Stimulated activated CD8-positive, alpha-beta memory T cell treated with anti-CD3 and anti-CD28 coated beads, Interleukin-2, amount 100 ng/mL, for 1 hour (primary cell): ENCODE results near the gene PEPD.
"Not testable (repeated sequence)": the region's sequence is repeated elsewhere in the genome, so short reads cannot be mapped to it uniquely, and the experiment has no call there.

ENCODE experiments used
- DNase-seq, 2 donors: peaks; one replicate each; pipeline ENCODE4 v3.0.0-alpha.2; 2020; ENCODE audit warnings: low read depth in 2 of 2

The PEPD gene

DNA sequence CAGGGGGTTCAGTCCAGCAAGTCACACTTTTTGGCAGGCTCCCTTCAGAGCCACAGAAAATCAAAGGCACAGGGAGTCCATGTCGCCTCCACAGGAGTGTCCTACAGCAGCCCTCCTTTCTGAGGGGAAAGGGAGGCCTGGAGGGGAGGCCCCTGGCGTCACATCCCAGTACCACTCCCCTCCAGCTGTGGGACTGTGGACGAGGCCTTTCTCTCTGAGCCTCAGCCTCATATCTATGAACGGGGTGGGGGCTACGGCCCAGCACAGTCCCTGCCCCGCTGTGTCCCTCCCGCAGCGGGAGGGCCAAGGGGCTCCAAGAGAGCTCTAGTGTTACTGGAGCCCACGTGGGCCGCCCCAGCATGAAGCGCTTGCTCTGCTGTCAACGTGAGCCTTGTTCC, 23.8 kb downstream of the PEPD start:
- DNase-seq = no peak

DNA sequence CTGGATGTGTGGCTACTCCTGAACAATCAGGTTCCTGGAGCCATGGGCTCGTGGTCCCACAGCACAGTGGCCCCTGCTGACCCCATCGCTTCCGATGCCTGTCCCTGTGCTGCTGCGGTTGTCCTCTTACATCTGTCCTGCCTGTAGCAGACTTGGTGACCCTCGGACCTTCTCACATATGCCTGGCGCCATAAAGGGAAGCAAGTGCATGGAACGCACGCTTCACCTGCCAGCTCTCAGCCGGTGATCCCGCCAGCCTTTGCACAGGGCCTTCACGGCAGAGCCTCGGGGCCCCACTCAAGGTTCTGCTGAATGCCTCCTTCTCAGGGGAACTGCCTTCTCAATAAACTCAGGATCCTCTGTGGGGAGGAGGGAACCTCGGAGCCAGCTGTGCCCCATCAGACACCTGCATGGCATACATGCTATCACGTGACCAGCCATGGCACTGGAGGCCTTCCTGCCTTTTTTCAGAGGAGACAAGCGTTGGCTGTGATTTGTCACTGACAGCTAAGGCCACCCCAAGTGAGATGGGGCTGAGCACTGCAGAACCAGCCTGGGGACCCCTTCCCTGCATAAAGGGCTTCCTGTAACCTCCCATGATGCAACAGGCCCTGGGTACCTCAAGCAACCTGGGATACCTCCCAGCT, 24.3 kb downstream of the PEPD start:
- no peak for DNase-seq

DNA sequence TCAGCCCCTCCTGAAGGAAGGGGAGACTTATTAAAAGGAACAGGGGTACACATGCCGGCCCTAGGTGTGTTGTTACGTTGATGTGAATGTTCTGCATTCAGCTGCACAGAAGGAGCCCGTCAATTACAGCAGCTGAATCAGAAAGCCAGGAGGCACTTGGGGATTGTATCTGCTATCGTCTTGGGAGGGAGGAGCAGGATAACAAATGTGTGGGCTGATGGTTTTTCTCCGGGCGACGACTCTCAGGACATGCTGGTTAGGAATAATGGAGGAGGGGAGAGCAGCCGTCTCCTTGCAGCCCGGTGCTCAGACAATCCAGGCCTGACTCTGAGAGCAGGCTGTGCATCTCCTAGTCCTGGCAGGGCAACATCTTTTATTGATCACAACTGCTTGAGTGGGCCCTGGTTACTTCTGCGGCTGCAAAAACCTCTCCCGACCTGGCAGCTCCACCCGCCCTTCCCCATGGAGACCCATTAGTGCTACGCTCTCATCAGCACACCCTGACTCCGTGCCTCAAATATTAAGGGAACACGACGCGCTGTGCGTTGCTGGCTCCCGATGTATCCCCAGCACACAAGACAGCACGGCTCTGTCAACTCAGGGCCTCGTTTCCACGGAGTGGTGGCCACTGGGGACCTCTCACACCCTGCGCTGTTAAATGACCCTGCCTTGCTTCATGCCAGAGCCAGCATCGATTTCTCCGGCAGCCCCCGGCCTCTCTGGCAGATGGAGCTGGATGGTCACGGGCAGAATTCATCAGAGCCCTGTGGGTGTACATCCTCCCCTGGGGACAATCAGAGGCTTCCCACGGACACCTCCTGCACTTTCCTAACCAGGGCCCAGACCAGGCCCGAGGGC, 25.3 kb downstream of the PEPD start:
- no peak for DNase-seq

DNA sequence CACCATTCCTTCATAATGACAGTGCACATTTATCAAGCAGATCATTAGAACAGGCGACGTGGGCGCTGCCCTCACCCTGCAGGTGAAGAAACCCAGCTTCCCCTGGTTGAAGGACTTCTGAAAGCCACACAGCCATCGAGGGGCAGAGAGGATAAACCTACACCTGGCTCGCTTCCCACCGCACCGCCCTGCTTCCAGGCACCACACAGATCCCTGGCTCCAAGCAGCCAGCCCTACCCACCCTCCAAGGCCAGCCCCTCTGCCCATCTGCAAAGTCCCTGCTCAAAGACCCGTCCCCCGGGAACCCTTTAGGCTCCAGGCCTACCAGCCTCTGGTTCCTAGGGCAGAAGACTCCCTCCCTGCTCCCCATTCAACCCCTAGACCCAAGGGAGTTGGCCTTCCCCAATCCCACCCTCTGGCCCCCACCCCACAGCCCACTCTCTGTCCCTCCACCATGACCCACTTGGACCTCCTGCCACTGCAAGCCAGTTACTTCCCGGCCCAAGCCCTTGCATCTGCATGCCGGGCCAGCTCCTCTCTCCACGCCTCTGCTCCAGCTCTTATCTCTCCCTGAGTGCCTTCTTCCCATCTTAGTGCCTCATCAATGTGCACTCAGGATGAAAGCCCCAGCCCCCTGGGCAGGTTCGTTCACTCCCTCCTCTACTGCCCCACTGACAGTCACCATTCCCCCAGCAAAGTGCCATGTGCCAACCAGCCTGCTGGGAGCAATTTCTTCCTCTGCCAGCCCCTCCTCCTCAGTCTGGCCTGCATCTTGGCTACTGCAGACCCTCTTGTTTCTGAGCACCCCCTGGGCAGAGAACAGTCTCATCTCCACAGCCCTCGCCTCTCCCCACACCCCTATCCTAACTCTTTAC, 28.0 kb downstream of the PEPD start:
- no peak for DNase-seq

DNA sequence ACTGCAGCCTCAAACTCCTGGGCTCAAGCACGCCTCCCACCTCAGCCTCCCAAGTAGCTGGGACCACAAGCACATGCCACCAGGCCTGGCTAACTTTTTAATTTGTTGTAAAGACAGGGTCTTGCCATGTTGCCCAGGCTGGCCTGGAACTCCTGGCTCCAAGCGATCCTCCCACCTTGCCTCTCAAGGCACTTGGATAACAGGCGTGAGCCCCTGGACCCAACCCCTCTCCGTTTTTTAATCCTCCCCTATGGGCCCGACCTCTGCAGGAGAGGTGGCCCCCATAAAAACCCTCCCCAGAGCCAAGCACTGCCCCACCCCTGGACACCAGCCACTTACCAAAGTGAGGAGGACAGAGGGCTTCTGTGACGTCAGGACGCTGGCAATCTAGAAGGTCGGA, 28.6 kb downstream of the PEPD start:
- no peak for DNase-seq

DNA sequence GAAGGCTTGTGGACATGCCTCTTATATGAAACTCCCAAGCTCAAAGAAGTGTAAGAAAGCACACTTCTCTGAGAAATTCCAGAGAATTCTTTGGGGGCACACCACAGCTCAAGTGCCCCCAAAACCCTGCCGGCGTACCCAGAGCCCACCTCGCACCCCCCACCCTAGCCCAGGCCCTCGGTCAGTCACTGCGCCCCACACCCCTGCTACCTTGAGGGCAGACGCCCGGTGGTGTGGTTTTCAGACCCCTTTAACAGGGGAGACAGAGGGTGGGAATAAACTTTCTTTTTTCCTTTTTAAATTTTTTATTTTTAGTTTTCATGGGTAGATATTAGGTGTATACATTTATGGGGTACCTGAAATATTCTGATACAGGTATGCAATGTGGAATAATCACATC, 29.5 kb downstream of the PEPD start:
- DNase-seq = no peak

DNA sequence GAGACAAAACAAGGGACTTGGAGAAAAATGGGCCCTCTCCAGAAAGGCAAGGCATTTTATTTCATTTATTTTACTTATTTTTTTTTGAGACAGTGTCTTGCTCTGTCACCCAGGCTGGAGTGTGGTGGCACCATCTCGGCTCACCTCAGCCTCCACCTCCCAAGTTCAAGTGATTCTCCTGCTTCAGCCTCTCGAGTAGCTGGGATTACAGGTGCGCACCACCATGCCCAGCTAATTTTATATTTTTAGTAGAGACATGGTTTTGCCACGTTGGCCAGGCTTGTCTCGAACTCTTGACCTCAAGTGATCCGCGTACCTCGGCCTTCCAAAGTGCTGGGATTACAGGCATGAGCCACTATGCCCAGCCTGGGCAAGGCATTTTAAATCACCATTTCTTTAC, 31.0 kb downstream of the PEPD start:
- DNase-seq = not testable (repeated sequence)

DNA sequence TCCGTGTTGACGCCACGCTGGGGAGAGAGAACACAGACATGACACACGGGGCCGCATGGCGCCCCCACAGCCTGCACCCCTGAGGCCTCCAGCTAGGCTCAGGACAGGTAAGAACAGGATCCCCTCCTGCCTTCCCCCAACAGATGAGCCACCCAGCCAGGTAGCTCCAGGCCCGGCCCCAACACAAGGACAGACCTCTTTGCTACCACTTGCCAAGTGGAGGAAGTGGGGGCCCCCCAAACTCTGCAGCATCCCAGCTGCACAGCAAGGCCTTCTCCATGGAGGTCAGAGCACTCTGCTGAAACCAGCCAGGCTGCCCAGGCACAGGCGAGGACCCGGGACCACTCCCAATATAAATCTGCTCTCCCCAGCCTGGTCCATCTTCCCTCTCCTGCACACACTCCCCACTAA, 31.5 kb downstream of the PEPD start:
- no peak for DNase-seq

DNA sequence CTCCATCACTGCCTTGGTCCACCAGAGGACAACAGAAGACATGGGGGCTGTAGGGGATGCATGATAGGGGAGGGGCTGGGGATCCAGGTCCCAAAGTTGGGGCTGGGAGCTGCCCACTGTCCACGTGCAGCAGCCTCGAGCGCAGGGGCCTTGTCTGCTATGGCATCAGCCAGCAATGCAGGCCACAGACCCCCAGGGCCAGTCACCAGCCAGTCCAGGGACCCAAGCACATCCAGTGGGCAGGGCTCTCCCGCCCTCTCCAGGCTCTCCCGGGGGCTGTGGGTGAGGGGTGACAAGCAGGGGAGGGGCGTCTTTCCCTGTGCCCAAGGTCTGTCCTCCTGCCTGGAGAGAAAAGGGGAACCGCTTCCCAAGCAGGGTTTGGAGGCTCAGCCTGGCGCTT, 32.8 kb downstream of the PEPD start:
- DNase-seq = no peak

DNA sequence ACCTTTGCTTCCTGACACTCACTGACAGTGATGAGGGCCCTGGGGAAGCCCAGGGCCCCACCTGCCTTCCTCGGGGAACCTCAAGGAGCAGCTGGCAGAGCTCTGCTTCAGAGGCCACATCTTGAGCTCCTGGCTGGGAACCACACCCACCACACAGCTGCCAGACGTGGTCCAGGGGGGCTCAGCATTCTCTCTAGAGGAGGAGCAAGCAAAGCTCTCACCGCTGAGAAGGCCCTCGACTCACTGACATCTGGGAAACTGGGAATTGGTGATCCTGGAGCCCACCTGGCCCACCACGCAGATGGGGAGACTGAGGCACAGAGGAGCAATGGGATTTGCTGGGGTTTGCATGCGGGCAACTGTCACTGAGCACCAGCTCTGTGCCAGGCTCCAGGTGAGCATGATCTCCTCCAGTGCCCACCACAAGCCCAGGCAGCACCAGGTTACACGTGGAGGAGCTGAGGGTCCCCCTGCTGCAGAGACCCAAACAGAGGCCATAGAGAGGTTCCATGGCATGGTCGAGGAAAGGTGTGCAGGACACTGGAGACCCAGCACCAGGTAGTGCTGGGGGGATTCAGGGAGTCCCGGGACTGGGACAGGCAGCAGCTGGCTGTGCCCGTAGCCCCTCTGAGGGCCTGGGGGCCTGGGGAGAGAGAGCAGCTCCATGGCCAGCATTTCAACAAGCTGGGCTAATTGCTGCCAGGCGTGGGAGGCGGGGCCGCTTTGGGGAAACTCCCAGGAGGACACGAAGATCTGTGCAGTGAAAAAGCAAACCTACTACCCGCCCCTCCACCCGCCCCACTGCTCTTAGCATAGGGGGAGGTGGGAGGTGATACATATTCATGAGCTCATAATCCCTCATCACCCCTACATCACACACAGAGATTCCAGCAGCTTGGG, 33.4 kb downstream of the PEPD start:
- DNase-seq = no peak

DNA sequence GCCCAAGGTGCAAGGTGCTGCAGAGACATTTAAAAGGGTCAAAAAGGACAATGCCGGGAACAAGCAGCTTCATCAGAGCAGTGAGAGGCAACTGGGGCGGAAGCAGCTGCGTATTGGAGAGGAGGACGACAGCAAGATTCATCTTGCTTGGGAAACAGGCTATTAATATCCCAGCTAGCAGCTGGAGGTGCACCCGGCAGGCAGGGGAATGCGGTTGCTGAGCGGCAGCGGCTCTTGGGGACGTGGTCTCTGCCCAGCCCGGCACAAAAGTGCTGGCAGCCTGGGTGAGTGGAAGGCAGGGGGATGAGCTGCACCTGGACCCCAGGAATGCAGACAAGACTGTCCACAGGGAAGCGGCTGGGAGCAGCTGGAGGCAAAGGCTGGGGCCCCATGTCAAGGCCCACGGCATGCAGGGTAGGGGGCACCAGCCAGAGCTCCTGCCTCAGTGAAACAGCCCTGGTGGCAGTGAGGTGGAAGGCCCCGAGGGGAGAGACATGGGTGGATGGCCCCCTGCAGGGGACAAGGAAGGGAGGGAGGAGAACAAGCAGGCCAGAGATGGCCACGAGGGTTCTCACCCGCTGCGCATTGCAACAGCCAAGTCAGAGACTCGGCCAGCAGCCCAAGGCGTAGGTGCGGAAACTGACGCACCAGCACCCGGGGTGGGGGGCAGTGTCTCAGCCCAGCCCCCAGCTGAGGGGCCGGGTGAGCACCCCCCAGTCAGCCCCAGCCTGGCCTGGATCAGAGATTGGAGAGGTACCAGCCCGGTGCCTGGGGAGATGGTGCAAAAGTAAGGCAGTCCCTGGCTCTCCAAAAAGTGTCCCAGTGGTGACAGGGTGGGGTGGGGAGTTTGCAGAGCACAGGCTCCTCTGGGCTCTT, 34.4 kb downstream of the PEPD start:
- DNase-seq = no peak

DNA sequence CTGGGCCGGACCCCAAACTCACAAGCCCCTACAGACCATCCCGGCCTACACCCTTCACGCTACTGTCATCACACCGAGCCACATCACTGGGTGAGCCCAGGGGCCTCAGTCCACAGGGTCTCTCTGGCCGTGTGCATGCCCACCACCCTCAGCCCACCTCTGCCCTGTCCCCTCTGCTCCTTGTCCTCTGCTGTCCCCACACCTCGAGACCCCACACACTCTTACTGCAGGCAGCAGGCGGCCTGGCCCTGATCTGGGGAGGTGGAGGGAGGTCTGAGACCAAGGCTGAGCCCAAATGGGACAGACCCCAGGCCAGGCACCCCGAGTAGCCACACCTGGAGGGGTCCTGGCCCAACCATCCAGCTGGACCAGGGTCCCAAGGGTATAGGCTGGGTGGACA, 35.2 kb downstream of the PEPD start:
- no peak for DNase-seq

DNA sequence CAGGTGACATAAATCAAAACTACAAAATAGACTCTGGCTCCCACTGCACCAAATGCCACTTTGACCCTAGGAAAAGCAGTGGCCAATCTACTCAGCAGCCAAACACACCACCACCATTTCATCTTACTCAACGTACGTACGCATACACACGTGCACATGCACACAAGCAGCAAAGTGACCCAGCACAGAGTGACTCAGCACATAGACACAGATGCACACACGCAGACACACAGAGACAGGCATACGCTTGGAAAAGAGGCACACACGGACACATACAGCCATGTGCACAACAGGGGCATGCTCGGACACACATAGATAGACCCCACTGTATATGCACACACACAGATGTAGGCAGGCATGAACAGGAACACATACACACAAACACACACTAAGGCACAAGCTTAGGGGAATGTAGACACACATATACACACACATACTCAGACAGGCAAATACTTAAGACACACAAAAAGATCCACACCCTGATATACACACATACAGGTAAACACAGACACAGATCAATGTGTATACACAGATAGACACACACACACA, 37.3 kb downstream of the PEPD start:
- no peak for DNase-seq

DNA sequence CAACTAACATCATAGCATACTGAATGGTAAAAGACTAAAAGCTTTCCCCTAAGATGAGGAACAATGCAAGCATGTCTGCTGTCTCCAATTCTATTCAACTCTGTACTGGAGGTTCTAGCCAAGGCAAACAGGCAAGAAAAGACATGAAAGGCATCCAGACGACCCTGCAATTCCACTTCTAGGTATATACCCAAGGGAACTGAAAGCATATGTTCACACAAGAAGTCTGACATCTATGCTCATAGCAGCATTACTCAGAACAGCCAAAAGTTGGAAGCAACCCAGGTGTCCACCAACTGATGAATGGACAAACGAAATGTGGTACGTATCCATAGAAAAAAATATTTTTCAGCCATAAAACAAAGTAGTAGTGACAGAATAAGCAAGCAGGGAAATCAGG, 39.1 kb downstream of the PEPD start:
- no peak for DNase-seq

DNA sequence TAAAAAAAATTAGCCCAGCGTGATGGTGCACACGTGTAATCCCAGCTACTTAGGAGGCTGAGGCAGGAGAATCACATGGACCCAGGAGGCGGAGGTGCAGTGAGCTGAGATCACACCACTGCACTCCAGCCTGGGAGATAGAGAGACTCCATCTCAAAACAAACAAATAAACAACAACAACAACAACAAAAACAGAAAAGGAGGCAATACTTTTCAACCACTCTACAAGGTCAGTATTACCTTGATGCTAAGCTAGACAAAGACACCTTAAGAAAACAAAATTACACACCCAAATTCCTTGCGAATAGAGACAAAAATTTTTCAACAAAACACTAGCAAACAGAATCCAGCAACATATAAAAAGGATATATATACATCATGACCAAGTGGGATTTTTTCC, 39.7 kb downstream of the PEPD start:
- no peak for DNase-seq

DNA sequence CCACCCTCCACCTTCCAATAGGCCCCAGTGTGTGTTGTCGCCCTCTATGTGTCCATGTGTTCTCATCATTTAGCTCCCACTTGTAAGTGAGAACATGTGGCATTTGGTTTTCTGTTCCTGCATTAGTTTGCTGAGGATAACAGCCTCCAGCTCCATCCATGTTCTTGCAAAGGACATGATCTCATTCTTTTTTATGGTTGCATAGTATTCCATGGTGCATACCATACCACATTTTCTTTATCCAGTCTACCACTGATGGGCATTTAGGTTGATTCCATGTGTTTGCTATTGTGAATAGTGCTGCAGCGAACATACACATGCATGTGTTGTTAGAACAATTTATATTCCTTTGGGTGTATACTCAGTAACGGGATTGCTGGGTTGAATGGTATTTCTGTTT, 42.0 kb downstream of the PEPD start:
- not testable (repeated sequence) for DNase-seq

DNA sequence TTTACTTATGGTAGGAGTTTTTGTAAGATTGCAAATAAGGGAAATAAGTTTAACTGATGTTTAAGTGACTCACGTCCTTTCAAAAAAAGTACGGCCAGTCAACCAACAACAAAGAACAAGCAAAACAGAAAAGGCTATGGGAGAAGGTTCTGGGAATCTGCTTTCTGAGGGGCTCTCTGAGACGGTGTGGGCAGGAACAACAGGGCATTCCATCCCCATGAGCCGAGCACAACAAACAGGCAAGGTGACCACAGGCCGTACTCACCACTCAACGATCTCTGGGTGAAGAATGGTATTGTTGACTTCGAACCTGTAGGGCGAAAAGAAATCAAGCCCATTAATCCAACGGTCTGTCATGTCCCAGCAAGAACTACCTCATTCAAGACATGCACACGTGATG, 43.8 kb downstream of the PEPD start:
- no peak for DNase-seq

DNA sequence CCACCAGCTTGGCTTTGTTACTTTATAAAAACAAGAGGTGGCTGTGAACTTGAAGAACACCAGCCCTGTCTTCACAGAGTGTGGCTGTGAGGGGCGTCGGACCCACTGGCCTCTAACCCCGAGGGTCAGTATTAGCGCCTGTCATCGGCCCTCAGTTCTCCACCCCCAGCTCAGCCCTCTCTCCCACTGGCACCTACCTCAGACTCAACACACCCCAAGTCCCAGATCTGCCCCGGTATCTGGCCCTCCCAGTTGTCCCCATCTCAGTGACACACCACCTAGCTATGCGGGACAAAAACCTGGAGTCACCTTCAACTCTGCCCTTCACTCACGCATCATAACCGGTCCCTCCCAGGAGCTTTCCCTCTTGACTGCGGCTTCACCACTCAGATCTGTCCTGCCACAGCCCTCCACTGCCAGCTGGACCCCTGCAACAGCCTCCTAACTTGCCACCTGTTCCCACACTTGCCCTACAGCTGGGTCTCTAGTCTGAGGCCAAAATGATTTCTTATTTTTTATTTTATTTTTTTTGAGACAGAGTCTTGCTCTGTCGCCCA, 45.4 kb downstream of the PEPD start:
- no peak for DNase-seq

DNA sequence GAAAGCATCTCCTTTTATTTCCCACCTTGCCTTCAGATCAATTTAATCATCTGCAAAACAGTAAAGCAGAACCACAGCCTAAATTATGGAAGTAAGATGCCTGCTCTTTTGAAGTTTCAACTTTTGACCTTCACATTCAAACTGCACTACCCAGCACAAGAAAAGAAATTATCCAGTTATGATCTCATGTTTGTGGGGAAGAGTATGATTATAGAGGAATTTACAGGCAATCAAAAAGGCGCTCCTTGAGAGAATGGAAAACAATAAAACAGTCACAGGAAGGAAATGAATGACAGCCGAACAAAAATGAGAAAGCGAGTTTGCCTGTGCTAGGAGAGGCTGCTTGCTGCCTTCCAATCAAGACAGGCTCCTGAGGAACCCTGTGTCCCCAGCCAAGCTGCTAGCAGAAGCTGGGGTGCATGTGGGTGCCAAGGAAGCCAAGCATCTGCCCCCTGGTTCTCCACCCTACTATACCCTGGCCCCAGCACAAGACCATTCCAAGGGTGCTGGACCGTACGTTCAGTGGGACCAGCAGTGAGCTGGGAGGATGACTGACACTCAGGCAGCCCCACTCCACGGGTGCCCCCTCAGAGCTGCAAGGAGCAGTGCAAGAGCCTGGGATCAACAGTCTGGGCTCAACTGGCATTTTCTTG, 47.8 kb downstream of the PEPD start:
- no peak for DNase-seq
